Fibroblast of lung (primary cell): Measurements from ENCODE around the gene PDE4B. TPM values are rescaled to one million over a fixed set of nuclear protein-coding genes. Genes with fewer than 3 reads are reported as not detected.

Experiments used
- DNase-seq, 2 donors: peaks; one replicate each; pipeline versions ENCODE4 v3.0.0 to v3.0.0-alpha.2; 2010; ENCODE audit warnings: low read depth in 2 of 2
- H2AFZ ChIP-seq: 2 replicates; pipeline ENCODE4 v1.5.1; 2012; ENCODE audit warnings: low read length, control low read depth, inconsistent platforms
- H3K27ac ChIP-seq: 2 replicates; pipeline ENCODE4 v1.5.1; 2011; ENCODE audit warnings: low read length, control low read depth; ENCODE audit not compliant: insufficient read depth
- H3K27me3 ChIP-seq: 2 replicates; pipeline ENCODE4 v1.5.1; 2011; ENCODE audit warnings: mild to moderate bottlenecking, low read length; ENCODE audit not compliant: control insufficient read depth, insufficient read depth
- H3K36me3 ChIP-seq: 2 replicates; pipeline ENCODE4 v1.5.1; 2011; ENCODE audit warnings: low read length; ENCODE audit not compliant: control insufficient read depth, insufficient read depth
- H3K4me1 ChIP-seq: 2 replicates; pipeline ENCODE4 v1.5.1; 2011; ENCODE audit warnings: low read length; ENCODE audit not compliant: control insufficient read depth, insufficient read depth; ENCODE audit errors: extremely low read depth
- H3K4me2 ChIP-seq: 2 replicates; pipeline ENCODE4 v1.5.1; 2011; ENCODE audit warnings: low read length, control low read depth; ENCODE audit not compliant: insufficient read depth; ENCODE audit errors: extremely low read depth
- H3K4me3 ChIP-seq, 4 experiments: fragments of 200-600 bp in 1 of 4; sonication (generic) in 1 of 4; replicated peaks in 1 of 4; 2 replicates each; pipeline ENCODE4 v1.5.1; 2011 to 2016; ENCODE audit warnings: low read length in 4 of 4, low read depth in 3 of 4, mild to moderate bottlenecking in 3 of 4, control low read depth in 2 of 4, inconsistent platforms in 1 of 4, mixed read lengths in 1 of 4; ENCODE audit not compliant: insufficient read depth in 1 of 4; ENCODE audit errors: control extremely low read depth in 1 of 4
- H3K79me2 ChIP-seq: 2 replicates; pipeline ENCODE4 v1.5.1; 2012; ENCODE audit warnings: mild to moderate bottlenecking, low read length, inconsistent platforms; ENCODE audit not compliant: control insufficient read depth, insufficient read depth
- H3K9ac ChIP-seq: 2 replicates; pipeline ENCODE4 v1.5.1; 2011; ENCODE audit warnings: mild to moderate bottlenecking, low read length, control low read depth; ENCODE audit not compliant: insufficient read depth
- H3K9me3 ChIP-seq: 2 replicates; pipeline ENCODE4 v1.5.1; 2012; ENCODE audit warnings: low read depth, low read length; ENCODE audit not compliant: control insufficient read depth, insufficient read depth
- H4K20me1 ChIP-seq: 2 replicates; pipeline ENCODE4 v1.5.1; 2011; ENCODE audit warnings: low read length; ENCODE audit not compliant: control insufficient read depth, insufficient read depth; ENCODE audit errors: extremely low read depth
- EZH2 ChIP-seq: IDR thresholded peaks from 2 replicates; pipeline ENCODE4 v1.5.1; 2012; ENCODE audit warnings: low read length, control low read depth, mild to moderate bottlenecking; ENCODE audit errors: missing control alignments
- polyA plus RNA-seq, 2 donors: library from polyadenylated mRNA; depleted of rRNA in 1 of 2; stranded (reverse) in 1 of 2; unstranded in 1 of 2; fragments of >200 nt; gene quantifications; 2 replicates each; pipeline ENCODE4 v1.2.1, GENCODE V29; 2011 to 2012; ENCODE audit warnings: missing spikeins in 1 of 2
- total RNA-seq: library from RNA; depleted of rRNA; stranded (reverse); fragments of >200 nt; gene quantifications from 2 replicates; pipeline ENCODE4 v1.2.1, GENCODE V29; 2014
- TF ChIP-seq, protein P1 (sequence below), 2 donors: IDR thresholded peaks in 1 of 2; conservative IDR thresholded peaks in 1 of 2; 1 replicate in 1 of 2; 2 replicates in 1 of 2; pipeline ENCODE4 v1.5.1; 2011 to 2012; ENCODE audit warnings: low read length in 2 of 2, control low read depth in 1 of 2, inconsistent platforms in 1 of 2, low read depth in 1 of 2, mild to moderate bottlenecking in 1 of 2

The PDE4B gene
- total and polyA plus RNA-seq, 2 donors (not counting 1 experiment from before 2014, with no cell fraction given) = 3.7 to 19.8 TPM

GRCh38 chr1:66331658-66332547 lies 539.2 kb downstream of the PDE4B start:
- no peaks in the 10 kb centered on the region for H3K9me3 ChIP-seq
- H3K9ac ChIP-seq = peak overlapping the region; percentile 20
- peak overlapping the region; percentile 8 to 68 (median 42) for H3K4me3 ChIP-seq
- peak; percentile 78 to 85 for DNase-seq
- H3K79me2 ChIP-seq = no peaks in the 10 kb centered on the region
- peak overlapping the region; percentile 69 for H2AFZ ChIP-seq
- peak overlapping the region; percentile 80 for H3K27ac ChIP-seq
- no peaks in the 10 kb centered on the region for H3K27me3 ChIP-seq
- peak overlapping the region; percentile 93 for H3K4me2 ChIP-seq
- TF ChIP-seq, protein P1, sequence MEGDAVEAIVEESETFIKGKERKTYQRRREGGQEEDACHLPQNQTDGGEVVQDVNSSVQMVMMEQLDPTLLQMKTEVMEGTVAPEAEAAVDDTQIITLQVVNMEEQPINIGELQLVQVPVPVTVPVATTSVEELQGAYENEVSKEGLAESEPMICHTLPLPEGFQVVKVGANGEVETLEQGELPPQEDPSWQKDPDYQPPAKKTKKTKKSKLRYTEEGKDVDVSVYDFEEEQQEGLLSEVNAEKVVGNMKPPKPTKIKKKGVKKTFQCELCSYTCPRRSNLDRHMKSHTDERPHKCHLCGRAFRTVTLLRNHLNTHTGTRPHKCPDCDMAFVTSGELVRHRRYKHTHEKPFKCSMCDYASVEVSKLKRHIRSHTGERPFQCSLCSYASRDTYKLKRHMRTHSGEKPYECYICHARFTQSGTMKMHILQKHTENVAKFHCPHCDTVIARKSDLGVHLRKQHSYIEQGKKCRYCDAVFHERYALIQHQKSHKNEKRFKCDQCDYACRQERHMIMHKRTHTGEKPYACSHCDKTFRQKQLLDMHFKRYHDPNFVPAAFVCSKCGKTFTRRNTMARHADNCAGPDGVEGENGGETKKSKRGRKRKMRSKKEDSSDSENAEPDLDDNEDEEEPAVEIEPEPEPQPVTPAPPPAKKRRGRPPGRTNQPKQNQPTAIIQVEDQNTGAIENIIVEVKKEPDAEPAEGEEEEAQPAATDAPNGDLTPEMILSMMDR (conservative IDR thresholded peaks at IDR 0.05 in 1 of 2, IDR thresholded peaks at IDR 0.05 in 1 of 2; ENCODE audit: low read depth in 1 of 2, low read length in 2 of 2) = peak in 1 of 2 donors; percentile 40
- TF ChIP-seq EZH2 = no peak
- H4K20me1 ChIP-seq = no peaks in the 10 kb centered on the region
- no peaks in the 10 kb centered on the region for H3K36me3 ChIP-seq
- H3K4me1 ChIP-seq = peaks cover 5% of the 10 kb centered on the region

- Histone ChIP-seq H3K27ac (no peak overlapping the region), H3K4me3 (peak overlapping the region; percentile 8 to 68 (median 42)), H3K9me3 (no peaks in the 10 kb centered on the region), H3K4me1 (peaks cover 5% of the 10 kb centered on the region), H3K9ac (no peak overlapping the region), H3K4me2 (peak overlapping the region; percentile 93), H2AFZ (peak overlapping the region; percentile 69), H3K79me2 (no peaks in the 10 kb centered on the region), H3K27me3 (no peaks in the 10 kb centered on the region), H4K20me1 (no peaks in the 10 kb centered on the region), H3K36me3 (no peaks in the 10 kb centered on the region)
- no peak for DNase-seq
- TF ChIP-seq, protein P1 (conservative IDR thresholded peaks at IDR 0.05 in 1 of 2, IDR thresholded peaks at IDR 0.05 in 1 of 2; ENCODE audit: low read depth in 1 of 2, low read length in 2 of 2) = no peak
- no peak for TF ChIP-seq EZH2
These were observed 539.8 kb downstream of the PDE4B start for GRCh38 chr1:66332548-66332901.

DNA sequence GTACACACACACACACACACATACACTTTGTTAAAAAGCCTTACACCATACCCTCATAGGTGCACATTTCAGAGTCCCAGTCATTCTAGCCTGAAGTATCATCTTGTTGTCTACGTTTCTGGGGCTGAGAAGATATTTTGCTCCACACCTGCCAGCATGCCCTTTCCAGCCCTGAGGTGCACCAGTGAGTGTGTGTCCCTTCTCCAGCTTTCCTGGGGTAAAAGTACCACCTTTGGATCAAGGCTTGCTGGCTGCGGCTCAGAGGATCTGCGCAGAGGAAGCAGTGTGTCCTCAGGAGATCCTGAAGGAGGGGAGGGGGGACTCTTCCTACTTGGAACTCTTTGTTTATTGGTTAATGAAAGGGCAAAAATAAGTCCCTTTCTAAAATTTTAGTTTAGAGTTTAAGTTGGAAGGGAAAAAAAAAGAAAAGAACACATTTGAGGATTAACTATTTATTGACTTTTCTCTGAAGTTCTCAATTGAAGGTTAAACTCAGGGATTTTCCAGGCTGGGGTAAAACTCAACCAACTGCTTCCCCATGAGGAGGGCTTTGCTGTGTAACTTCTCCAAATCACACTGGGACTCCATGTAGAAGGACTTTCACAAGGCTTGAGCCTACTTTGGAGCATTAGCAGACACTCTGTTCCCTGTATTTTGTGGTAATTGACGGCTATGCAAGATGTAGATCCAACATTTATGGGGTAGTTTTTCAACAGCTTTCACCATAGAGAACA lies 540.9 kb downstream of the PDE4B start:
- Histone ChIP-seq H3K27ac (no peak overlapping the region), H3K9me3 (no peaks in the 10 kb centered on the region), H3K4me1 (peaks cover 5% of the 10 kb centered on the region), H2AFZ (no peak overlapping the region), H3K9ac (no peak overlapping the region), H3K27me3 (no peaks in the 10 kb centered on the region), H4K20me1 (no peaks in the 10 kb centered on the region), H3K79me2 (no peaks in the 10 kb centered on the region), H3K4me2 (no peak overlapping the region), H3K4me3 (peak overlapping the region in 1 of 4 experiments; percentile 27), H3K36me3 (no peaks in the 10 kb centered on the region)
- TF ChIP-seq, protein P1 (conservative IDR thresholded peaks at IDR 0.05 in 1 of 2, IDR thresholded peaks at IDR 0.05 in 1 of 2; ENCODE audit: low read depth in 1 of 2, low read length in 2 of 2) = no peak
- no peak for TF ChIP-seq EZH2
- no peak for DNase-seq
